GM12872 (cell line): ENCODE results near the gene TBC1D2B.

Experiments used
- CTCF ChIP-seq: IDR thresholded peaks from 3 replicates; pipeline ENCODE4 v1.5.1; 2011; ENCODE audit warnings: low read depth, mild to moderate bottlenecking, low read length, moderate library complexity; ENCODE audit not compliant: insufficient read depth

The TBC1D2B gene

GRCh38 chr15:78023865-78024518 is 53.5 kb downstream of the TBC1D2B start:
- no peak for TF ChIP-seq CTCF

- no peak for TF ChIP-seq CTCF
These were observed 54.3 kb downstream of the TBC1D2B start for GRCh38 chr15:78023081-78023665.

GRCh38 chr15:78021761-78022160 is 55.8 kb downstream of the TBC1D2B start:
- TF ChIP-seq CTCF: no peak

- TF ChIP-seq CTCF: no peak
These were observed 57.5 kb downstream of the TBC1D2B start for GRCh38 chr15:78020007-78020406.

- TF ChIP-seq CTCF: no peak
These were observed 58.4 kb downstream of the TBC1D2B start for GRCh38 chr15:78018946-78019644.

GRCh38 chr15:78018445-78018844 is 59.1 kb downstream of the TBC1D2B start:
- no peak for TF ChIP-seq CTCF

- TF ChIP-seq CTCF: no peak
These were observed 60.7 kb downstream of the TBC1D2B start for GRCh38 chr15:78016860-78017259.
